GM23338 (cell line): Measurements from ENCODE around the gene TAAR2. TPM values are rescaled to one million over a fixed set of nuclear protein-coding genes. Genes with fewer than 3 reads are reported as not detected.

Experiments used
- ATAC-seq: fragments of 200-7000 bp; cut with Tn5 transposase; 3 replicates; pipeline ENCODE4 v1.9.1; 2020
- DNase-seq: peaks from one replicate; pipeline ENCODE4 v3.0.0-alpha.2; 2015; ENCODE audit warnings: low spot score
- H2AFZ ChIP-seq: fragments of 200-600 bp; sonication (generic); 2 replicates; pipeline ENCODE4 v1.8.0; 2016; ENCODE audit warnings: antibody characterized with exemption, mild to moderate bottlenecking, moderate library complexity
- H3F3A ChIP-seq: fragments of 200-600 bp; sonication (generic); replicated peaks from 2 replicates; pipeline ENCODE4 v1.8.0; 2017; ENCODE audit warnings: antibody characterized with exemption, mixed run types, low read depth
- H3K27ac ChIP-seq: fragments of 200-600 bp; sonication (generic); 2 replicates; pipeline ENCODE4 v1.6.1; 2016; ENCODE audit warnings: low read depth
- H3K27me3 ChIP-seq: fragments of 200-600 bp; sonication (generic); 2 replicates; pipeline ENCODE4 v1.8.0; 2016; ENCODE audit warnings: mild to moderate bottlenecking, mixed run types, moderate library complexity; ENCODE audit not compliant: insufficient read depth
- H3K36me3 ChIP-seq: fragments of 200-600 bp; sonication (generic); 2 replicates; pipeline ENCODE4 v1.8.0; 2016; ENCODE audit warnings: mild to moderate bottlenecking; ENCODE audit not compliant: insufficient read depth
- H3K4me1 ChIP-seq: fragments of 200-600 bp; sonication (generic); 2 replicates; pipeline ENCODE4 v1.8.0; 2016; ENCODE audit warnings: mild to moderate bottlenecking, moderate library complexity; ENCODE audit not compliant: insufficient read depth
- H3K4me2 ChIP-seq: fragments of 200-600 bp; sonication (generic); 2 replicates; pipeline ENCODE4 v1.7.1; 2017; ENCODE audit warnings: mixed run types
- H3K4me3 ChIP-seq: fragments of 200-600 bp; sonication (generic); 2 replicates; pipeline ENCODE4 v1.6.1; 2016; ENCODE audit warnings: mixed run types
- H3K79me2 ChIP-seq: fragments of 200-600 bp; sonication (generic); replicated peaks from 2 replicates; pipeline ENCODE4 v1.8.0; 2017; ENCODE audit warnings: mild to moderate bottlenecking; ENCODE audit not compliant: insufficient read depth
- H3K9me2 ChIP-seq: fragments of 200-600 bp; sonication (generic); 2 replicates; pipeline ENCODE4 v1.8.0; 2017; ENCODE audit not compliant: insufficient read depth
- H4K20me1 ChIP-seq: fragments of 200-600 bp; sonication (generic); replicated peaks from 2 replicates; pipeline ENCODE4 v1.8.0; 2017; ENCODE audit warnings: mild to moderate bottlenecking; ENCODE audit not compliant: insufficient read depth
- H3K27ac Mint-ChIP-seq: 2 replicates; pipeline ENCODE4 v1.8.0; 2020; ENCODE audit warnings: inconsistent platforms, mild to moderate bottlenecking, moderate library complexity, mixed read lengths
- H3K27me3 Mint-ChIP-seq: 3 replicates; pipeline ENCODE4 v1.8.0; 2022; ENCODE audit warnings: low read depth, mild to moderate bottlenecking, moderate library complexity, mixed read lengths, inconsistent platforms; ENCODE audit not compliant: insufficient read depth, poor library complexity
- H3K36me3 Mint-ChIP-seq: 3 replicates; pipeline ENCODE4 v1.8.0; 2021; ENCODE audit warnings: low read depth, mild to moderate bottlenecking, inconsistent platforms, moderate library complexity, mixed read lengths
- H3K4me1 Mint-ChIP-seq: 3 replicates; pipeline ENCODE4 v1.8.0; 2020; ENCODE audit warnings: mild to moderate bottlenecking, inconsistent platforms, mixed read lengths
- H3K4me3 Mint-ChIP-seq: 3 replicates; pipeline ENCODE4 v1.8.0; 2021; ENCODE audit warnings: moderate library complexity, mild to moderate bottlenecking, inconsistent platforms, mixed read lengths
- H3K9me3 Mint-ChIP-seq: 3 replicates; pipeline ENCODE4 v1.8.0; 2020; ENCODE audit warnings: moderate library complexity, mild to moderate bottlenecking, inconsistent platforms, mixed read lengths
- CREB1 ChIP-seq: fragments of 250-450 bp; sonication (Bioruptor Pico); IDR thresholded peaks from 2 replicates; pipeline ENCODE4 v1.5.0; 2020; ENCODE audit warnings: low read depth, mild to moderate bottlenecking, moderate library complexity
- ETS1 ChIP-seq: IDR thresholded peaks from 2 replicates; pipeline ENCODE4 v1.6.1; 2016; ENCODE audit warnings: antibody characterized with exemption
- EZH2 ChIP-seq: fragments of 200-600 bp; sonication (generic); IDR thresholded peaks from one replicate; pipeline ENCODE4 v1.8.0; 2017; ENCODE audit warnings: antibody characterized with exemption, mild to moderate bottlenecking, low read depth; ENCODE audit not compliant: unreplicated experiment
- EZH2phosphoT487 ChIP-seq: fragments of 200-600 bp; sonication (generic); IDR thresholded peaks from one replicate; pipeline ENCODE4 v1.8.1; 2018; ENCODE audit warnings: antibody characterized with exemption; ENCODE audit not compliant: unreplicated experiment
- JUNB ChIP-seq: IDR thresholded peaks from one replicate; pipeline ENCODE4 v1.6.1; 2016; ENCODE audit warnings: antibody characterized with exemption; ENCODE audit not compliant: unreplicated experiment
- POLR2AphosphoS5 ChIP-seq: IDR thresholded peaks from 2 replicates; pipeline ENCODE4 v1.6.1; 2016; ENCODE audit warnings: antibody characterized with exemption, low read depth
- STAT1 ChIP-seq: IDR thresholded peaks from one replicate; pipeline ENCODE4 v1.6.1; 2016; ENCODE audit warnings: antibody characterized with exemption; ENCODE audit not compliant: unreplicated experiment
- ZNF114 ChIP-seq: fragments of 250-450 bp; sonication (Bioruptor Pico); IDR thresholded peaks from 2 replicates; pipeline ENCODE4 v1.5.0; 2020; ENCODE audit warnings: mild to moderate bottlenecking, moderate library complexity
- ZNF331 ChIP-seq: fragments of 250-450 bp; sonication (Bioruptor Pico); IDR thresholded peaks from 2 replicates; pipeline ENCODE4 v1.5.0; 2020; ENCODE audit warnings: low read depth, mild to moderate bottlenecking, moderate library complexity
- ZNF462 ChIP-seq: fragments of 250-450 bp; sonication (Bioruptor Pico); IDR thresholded peaks from 2 replicates; pipeline ENCODE4 v1.5.0; 2020; ENCODE audit warnings: mild to moderate bottlenecking, moderate library complexity
- polyA plus RNA-seq: library from polyadenylated mRNA; unstranded; fragments of >200 nt; fragmentation: Nextera tagmentation; extraction: Ambion mirVana; gene quantifications from 2 replicates; pipeline ENCODE4 v1.2.1, GENCODE V29; 2016
- total RNA-seq: library from RNA; depleted of rRNA; stranded (reverse); fragments of >200 nt; shearing (Covaris generic); gene quantifications from 2 replicates; pipeline ENCODE4 v1.2.3, GENCODE V29; 2014

TAAR2 gene
- total and polyA plus RNA-seq, 2 experiments from 2014 or later: not detected

- TF ChIP-seq ZNF462 (no peak), EZH2phosphoT487 (no peak), EZH2 (no peak), ETS1 (no peak), ZNF114 (no peak), POLR2AphosphoS5 (no peak), ZNF331 (no peak), JUNB (no peak), CREB1 (CRISPR knock-in tag) (no peak), STAT1 (no peak)
Observed at GRCh38 chr6:132648356-132648755, 24.3 kb upstream of the TAAR2 start (continued).

GRCh38 chr6:132643547-132643946 lies 19.5 kb upstream of the TAAR2 start:
- Mint-ChIP-seq H3K27ac (no peak overlapping the region; the same call in 1 of the 2 replicates), H3K36me3 (no peaks in the 10 kb centered on the region), H3K4me1 (peaks cover 9% of the 10 kb centered on the region), H3K27me3 (peaks cover 3% of the 10 kb centered on the region), H3K9me3 (no peaks in the 10 kb centered on the region), H3K4me3 (no peak overlapping the region)
- no peak for ATAC-seq
- Histone ChIP-seq H2AFZ (no peak overlapping the region), H4K20me1 (no peaks in the 10 kb centered on the region), H3K27ac (no peak overlapping the region), H3K4me3 (no peak overlapping the region), H3K27me3 (no peaks in the 10 kb centered on the region), H3F3A (no peaks in the 10 kb centered on the region), H3K79me2 (no peaks in the 10 kb centered on the region), H3K9me2 (no peaks in the 10 kb centered on the region), H3K4me2 (no peak overlapping the region), H3K36me3 (no peaks in the 10 kb centered on the region), H3K4me1 (peaks cover 9% of the 10 kb centered on the region; the same call in 1 of the 2 replicates)
- no peak for DNase-seq
- no peak for TF ChIP-seq EZH2phosphoT487
- TF ChIP-seq ZNF462: no peak
